ENCODE results near the gene PTPRQ. TPM values are rescaled to one million over a fixed set of nuclear protein-coding genes. Genes with fewer than 3 reads are reported as not detected.

Gene PTPRQ
- total RNA-seq, 2 donors from 2014 or later: 1.9 to 7.4 TPM

DNA sequence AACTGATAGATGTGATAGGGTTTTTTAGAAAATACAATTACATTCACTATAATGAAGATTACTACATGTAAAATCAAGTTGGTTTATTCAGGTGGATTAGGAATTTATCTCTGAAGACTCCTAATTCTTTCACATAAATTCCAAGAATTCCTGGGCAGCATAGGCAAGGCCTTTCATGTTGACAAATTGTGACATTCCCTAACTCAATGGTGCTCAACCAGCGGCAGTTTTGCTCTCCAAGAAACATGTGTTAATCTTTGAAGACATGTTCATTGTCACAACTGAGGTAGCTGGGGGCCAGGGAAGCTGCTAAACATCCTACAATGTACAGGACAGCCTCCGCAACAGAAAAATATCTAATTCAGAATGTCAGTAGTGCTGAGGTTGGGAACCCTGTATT lies 46.3 kb downstream of the PTPRQ start:
- Histone ChIP-seq H3K4me1 (replicated peaks) (no peaks in the 10 kb centered on the region), H3K27ac (no peak overlapping the region), H3K27me3 (replicated peaks; ENCODE audit: insufficient read depth) (no peaks in the 10 kb centered on the region), H3K36me3 (no peaks in the 10 kb centered on the region), H3K4me3 (no peak overlapping the region), H3K9me3 (no peaks in the 10 kb centered on the region)
- TF ChIP-seq, protein P1, sequence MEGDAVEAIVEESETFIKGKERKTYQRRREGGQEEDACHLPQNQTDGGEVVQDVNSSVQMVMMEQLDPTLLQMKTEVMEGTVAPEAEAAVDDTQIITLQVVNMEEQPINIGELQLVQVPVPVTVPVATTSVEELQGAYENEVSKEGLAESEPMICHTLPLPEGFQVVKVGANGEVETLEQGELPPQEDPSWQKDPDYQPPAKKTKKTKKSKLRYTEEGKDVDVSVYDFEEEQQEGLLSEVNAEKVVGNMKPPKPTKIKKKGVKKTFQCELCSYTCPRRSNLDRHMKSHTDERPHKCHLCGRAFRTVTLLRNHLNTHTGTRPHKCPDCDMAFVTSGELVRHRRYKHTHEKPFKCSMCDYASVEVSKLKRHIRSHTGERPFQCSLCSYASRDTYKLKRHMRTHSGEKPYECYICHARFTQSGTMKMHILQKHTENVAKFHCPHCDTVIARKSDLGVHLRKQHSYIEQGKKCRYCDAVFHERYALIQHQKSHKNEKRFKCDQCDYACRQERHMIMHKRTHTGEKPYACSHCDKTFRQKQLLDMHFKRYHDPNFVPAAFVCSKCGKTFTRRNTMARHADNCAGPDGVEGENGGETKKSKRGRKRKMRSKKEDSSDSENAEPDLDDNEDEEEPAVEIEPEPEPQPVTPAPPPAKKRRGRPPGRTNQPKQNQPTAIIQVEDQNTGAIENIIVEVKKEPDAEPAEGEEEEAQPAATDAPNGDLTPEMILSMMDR (IDR thresholded peaks at IDR 0.05): no peak
- TF ChIP-seq POLR2AphosphoS5 (IDR thresholded peaks at IDR 0.05) (no peak), POLR2A (IDR thresholded peaks at IDR 0.05) (no peak)
- no peak for DNase-seq (ENCODE audit: low spot score)
- intact Hi-C loops (cut with DNase I): no loop called here
- WGBS: 66% methylated on average over 2 of the region's 2 CpGs

DNA sequence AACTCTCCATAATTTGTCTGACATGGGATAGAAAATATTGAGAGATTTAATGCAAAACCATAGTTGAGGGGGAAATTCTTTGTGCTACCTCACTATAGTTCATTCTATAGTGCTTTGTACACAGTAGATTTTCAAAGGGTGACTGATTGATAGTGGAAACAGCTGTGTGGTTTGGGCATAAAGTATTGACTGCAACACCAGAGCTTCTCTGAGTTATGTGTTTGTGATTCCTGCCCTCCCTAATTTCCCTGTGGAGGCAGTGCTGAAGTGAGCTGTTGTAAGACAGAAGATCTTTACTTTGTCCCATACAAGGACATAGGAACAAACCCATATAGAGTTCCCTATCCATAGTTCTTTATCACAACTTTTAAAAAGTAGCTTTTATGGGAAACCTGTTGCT lies 47.1 kb downstream of the PTPRQ start:
- H3K4me1 ChIP-seq (replicated peaks): no peaks in the 10 kb centered on the region
- TF ChIP-seq POLR2AphosphoS5 (IDR thresholded peaks at IDR 0.05) (no peak), POLR2A (IDR thresholded peaks at IDR 0.05) (no peak)
- TF ChIP-seq, protein P1 (IDR thresholded peaks at IDR 0.05): no peak
- no peaks in the 10 kb centered on the region for H3K36me3 ChIP-seq
- H3K27me3 ChIP-seq (replicated peaks; ENCODE audit: insufficient read depth): no peaks in the 10 kb centered on the region
- no peak overlapping the region for H3K4me3 ChIP-seq
- DNase-seq (ENCODE audit: low spot score): no peak
- intact Hi-C loops (cut with DNase I): no loop called here
- no peak overlapping the region for H3K27ac ChIP-seq
- no peaks in the 10 kb centered on the region for H3K9me3 ChIP-seq

DNA sequence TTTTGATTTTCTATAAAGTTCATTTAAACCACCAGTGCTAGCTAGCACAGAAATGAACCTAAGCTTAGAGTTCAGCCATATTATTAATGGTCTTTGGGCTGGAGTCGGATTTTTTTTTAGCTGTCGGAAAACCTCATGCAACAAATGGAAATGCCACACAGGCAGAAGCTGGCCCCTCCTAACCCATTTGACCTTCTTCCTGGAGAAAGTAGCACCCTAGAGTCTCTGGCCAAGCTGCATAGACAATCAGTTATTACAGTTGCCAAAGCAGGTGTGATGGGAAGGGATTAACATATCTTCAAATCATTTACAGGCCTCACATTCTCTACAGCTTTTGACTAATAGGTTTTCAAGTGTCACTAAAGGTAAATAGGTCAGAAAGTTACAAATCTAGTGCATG lies 49.4 kb downstream of the PTPRQ start:
- no peak overlapping the region for H3K27ac ChIP-seq
- 94% methylated on average over 2 of the region's 2 CpGs for WGBS
- no peaks in the 10 kb centered on the region for H3K4me1 ChIP-seq (replicated peaks)
- DNase-seq (ENCODE audit: low spot score): no peak
- intact Hi-C loops (cut with DNase I): no loop called here
- no peaks in the 10 kb centered on the region for H3K36me3 ChIP-seq
- H3K9me3 ChIP-seq: no peaks in the 10 kb centered on the region
- no peaks in the 10 kb centered on the region for H3K27me3 ChIP-seq (replicated peaks; ENCODE audit: insufficient read depth)
- no peak overlapping the region for H3K4me3 ChIP-seq
- TF ChIP-seq POLR2AphosphoS5 (IDR thresholded peaks at IDR 0.05) (no peak), POLR2A (IDR thresholded peaks at IDR 0.05) (no peak)
- TF ChIP-seq, protein P1 (IDR thresholded peaks at IDR 0.05): no peak

- H3K27me3 ChIP-seq (replicated peaks; ENCODE audit: insufficient read depth): no peaks in the 10 kb centered on the region
- TF ChIP-seq POLR2AphosphoS5 (IDR thresholded peaks at IDR 0.05): no peak
- TF ChIP-seq POLR2A (IDR thresholded peaks at IDR 0.05): no peak
- TF ChIP-seq, protein P1 (IDR thresholded peaks at IDR 0.05): no peak
- intact Hi-C loops (cut with DNase I): no loop called here
- H3K4me3 ChIP-seq: no peak overlapping the region
- no peaks in the 10 kb centered on the region for H3K9me3 ChIP-seq
- no peaks in the 10 kb centered on the region for H3K4me1 ChIP-seq (replicated peaks)
- no peak overlapping the region for H3K27ac ChIP-seq
- no peak for DNase-seq (ENCODE audit: low spot score)
- WGBS: 64% methylated on average over 1 of the region's 1 CpG
- H3K36me3 ChIP-seq: no peaks in the 10 kb centered on the region
These were observed 50.8 kb downstream of the PTPRQ start for GRCh38 chr12:80494836-80495235.

- H3K36me3 ChIP-seq: no peaks in the 10 kb centered on the region
- no peak for DNase-seq (ENCODE audit: low spot score)
- intact Hi-C loops (cut with DNase I): no loop called here
- H3K4me3 ChIP-seq: no peak overlapping the region
- TF ChIP-seq POLR2AphosphoS5 (IDR thresholded peaks at IDR 0.05): no peak
- TF ChIP-seq POLR2A (IDR thresholded peaks at IDR 0.05): no peak
- TF ChIP-seq, protein P1 (IDR thresholded peaks at IDR 0.05): no peak
- WGBS: 43% methylated on average over 2 of the region's 2 CpGs
- no peaks in the 10 kb centered on the region for H3K9me3 ChIP-seq
- H3K4me1 ChIP-seq (replicated peaks): no peaks in the 10 kb centered on the region
- H3K27ac ChIP-seq: no peak overlapping the region
- no peaks in the 10 kb centered on the region for H3K27me3 ChIP-seq (replicated peaks; ENCODE audit: insufficient read depth)
These were observed 54.2 kb downstream of the PTPRQ start for GRCh38 chr12:80498059-80498728.

Measured in prostate gland (tissue), 2 donors.